CD4-positive, alpha-beta memory T cell (primary cell): Measurements from ENCODE around the gene SLAMF8. TPM values are rescaled to one million over a fixed set of nuclear protein-coding genes. Genes with fewer than 3 reads are reported as not detected.

Experiments used
- CTCF ChIA-PET: fragments of 350-600 bp; sonication (Branson Sonifier 250); formaldehyde crosslinking; loops from one replicate; lab custom pipeline; 2021; ENCODE audit warnings: inconsistent platforms; ENCODE audit not compliant: partially characterized antibody; lab: Charles Lee
- POLR2A ChIA-PET: fragments of 350-600 bp; sonication (Branson Sonifier 250); formaldehyde crosslinking; loops from one replicate; lab custom pipeline; 2021; ENCODE audit not compliant: partially characterized antibody; lab: Charles Lee
- DNase-seq, 5 donors: peaks; one replicate each; pipeline versions ENCODE4 v3.0.0 to v3.0.0-alpha.2; 2020 to 2022; ENCODE audit warnings: mixed read lengths in 1 of 5
- H3K27ac ChIP-seq: one replicate; pipeline ENCODE4 v1.7.0; 2013; ENCODE audit warnings: low read depth, low read length
- H3K27me3 ChIP-seq: 2 replicates; pipeline ENCODE4 v1.7.0; 2013; ENCODE audit warnings: mild to moderate bottlenecking, low read length, moderate library complexity; ENCODE audit not compliant: insufficient read depth
- H3K36me3 ChIP-seq: 2 replicates; pipeline ENCODE4 v1.7.0; 2013; ENCODE audit warnings: mild to moderate bottlenecking, low read length, moderate library complexity; ENCODE audit not compliant: insufficient read depth
- H3K4me1 ChIP-seq: 2 replicates; pipeline ENCODE4 v1.7.0; 2013; ENCODE audit warnings: mild to moderate bottlenecking, low read length, moderate library complexity; ENCODE audit not compliant: insufficient read depth
- H3K4me3 ChIP-seq, 2 donors: one replicate each; pipeline ENCODE4 v1.7.0; 2013; ENCODE audit warnings: low read length in 2 of 2, mild to moderate bottlenecking in 1 of 2
- H3K9me3 ChIP-seq, 2 donors: one replicate each; pipeline ENCODE4 v1.7.0; 2013; ENCODE audit warnings: low read length in 2 of 2, control low read depth in 1 of 2; ENCODE audit not compliant: control insufficient read depth in 1 of 2
- H3K27ac Mint-ChIP-seq, 7 donors: one replicate each; pipeline ENCODE4 v1.8.0; 2020 to 2021; ENCODE audit warnings: mixed read lengths in 7 of 7, mild to moderate bottlenecking in 6 of 7, inconsistent platforms in 3 of 7, moderate library complexity in 3 of 7
- H3K27me3 Mint-ChIP-seq, 2 donors: one replicate each; pipeline ENCODE4 v1.8.0; 2020 to 2021; ENCODE audit warnings: mixed read lengths in 2 of 2
- H3K36me3 Mint-ChIP-seq, 2 donors: one replicate each; pipeline ENCODE4 v1.8.0; 2020 to 2021; ENCODE audit warnings: mixed read lengths in 2 of 2, inconsistent platforms in 1 of 2, mild to moderate bottlenecking in 1 of 2
- H3K4me1 Mint-ChIP-seq, 4 donors: one replicate each; pipeline ENCODE4 v1.8.0; 2020 to 2021; ENCODE audit warnings: mixed read lengths in 4 of 4, mild to moderate bottlenecking in 1 of 4
- H3K4me3 Mint-ChIP-seq, 8 donors: one replicate each; pipeline ENCODE4 v1.8.0; 2020 to 2021; ENCODE audit warnings: mixed read lengths in 8 of 8, mild to moderate bottlenecking in 7 of 8, moderate library complexity in 6 of 8, inconsistent platforms in 3 of 8
- H3K9me3 Mint-ChIP-seq, 8 donors: one replicate each; pipeline ENCODE4 v1.8.0; 2020 to 2021; ENCODE audit warnings: mixed read lengths in 8 of 8, mild to moderate bottlenecking in 5 of 8, inconsistent platforms in 3 of 8, moderate library complexity in 1 of 8
- intact Hi-C: fragments of 100-400 bp; cut with micrococcal nuclease; formaldehyde crosslinking; loops from one replicate; pipeline ENCODE4 v1.15.1; 2023
- polyA plus RNA-seq, 2 donors: library from polyadenylated mRNA; unstranded; fragments of 300-500 nt; fragmentation: Illumina TruSeq; gene quantifications; one replicate each; pipeline ENCODE4 v1.2.3, GENCODE V29; 2021
- total RNA-seq, 2 experiments: library from RNA; stranded (reverse); gene quantifications; one replicate each; pipeline ENCODE4 v1.2.3, GENCODE V29; 2021

Gene SLAMF8
- total and polyA plus RNA-seq, 4 experiments from 2014 or later: 2.0 TPM; not detected in 2

DNA sequence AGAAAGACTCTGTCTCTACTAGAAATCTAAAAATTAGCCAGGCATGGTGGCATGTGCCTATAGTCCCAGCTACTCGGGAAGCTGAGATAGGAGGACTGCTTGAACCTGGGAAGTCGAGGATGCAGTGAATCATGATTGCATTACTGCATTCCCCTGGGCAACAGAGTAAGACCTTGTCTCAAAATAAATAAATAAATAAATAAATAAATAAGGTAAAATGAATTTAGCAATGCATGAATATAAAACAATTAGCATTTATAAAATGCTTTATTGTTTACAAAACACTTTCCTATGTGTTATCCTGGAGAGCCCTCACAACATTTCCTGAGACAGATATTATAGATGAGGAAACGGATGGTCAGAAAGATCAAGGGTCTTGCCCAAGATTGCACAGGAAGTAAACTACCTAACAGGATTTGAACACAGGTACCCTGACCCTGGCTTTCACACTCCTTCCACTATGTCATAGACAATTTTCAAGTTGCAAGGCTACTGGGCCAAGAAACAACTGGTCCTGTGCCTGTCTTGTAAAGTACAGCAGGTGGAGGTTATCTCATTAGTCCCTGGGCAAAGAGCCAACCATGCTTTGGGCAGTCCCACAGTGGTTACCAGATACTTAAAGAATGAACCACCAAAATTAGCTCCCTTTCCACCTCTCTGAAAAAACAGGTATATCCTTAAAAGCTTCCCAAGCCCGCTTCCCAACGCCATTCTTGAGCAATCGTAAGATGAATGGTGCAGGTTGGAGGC lies 51.2 kb downstream of the SLAMF8 start:
- no peaks in the 10 kb centered on the region for H3K36me3 Mint-ChIP-seq
- no peaks in the 10 kb centered on the region for H3K4me1 Mint-ChIP-seq
- no peak overlapping the region for H3K27ac Mint-ChIP-seq
- Histone ChIP-seq H3K27me3 (no peaks in the 10 kb centered on the region), H3K36me3 (no peaks in the 10 kb centered on the region), H3K4me1 (peaks cover 16% of the 10 kb centered on the region), H3K4me3 (no peak overlapping the region), H3K9me3 (no peaks in the 10 kb centered on the region), H3K27ac (no peak overlapping the region)
- POLR2A ChIA-PET: no interaction called here
- no peaks in the 10 kb centered on the region for H3K27me3 Mint-ChIP-seq
- H3K9me3 Mint-ChIP-seq: no peaks in the 10 kb centered on the region
- CTCF ChIA-PET: interaction anchor here (1.5 to 4.7 kb wide), 2 partner anchors 15 to 79 kb away, joined by 3 to 20 read pairs; no protein-coding TSS in a partner anchor
- DNase-seq: no peak
- no peak overlapping the region for H3K4me3 Mint-ChIP-seq
- intact Hi-C loops: no loop called here

- DNase-seq: no peak
- no peaks in the 10 kb centered on the region for H3K9me3 ChIP-seq
- no peak overlapping the region for H3K27ac ChIP-seq
- no peak overlapping the region for H3K27ac Mint-ChIP-seq
- CTCF ChIA-PET: interaction anchor here (0.6 to 4.7 kb wide), 5 partner anchors 14 to 128 kb away, joined by 3 to 20 read pairs (median 3); no protein-coding TSS in a partner anchor
- POLR2A ChIA-PET: no interaction called here
- intact Hi-C loops: no loop called here
- H3K4me3 ChIP-seq: no peak overlapping the region
- no peaks in the 10 kb centered on the region for H3K36me3 ChIP-seq
- peaks cover 16% of the 10 kb centered on the region for H3K4me1 ChIP-seq
- no peaks in the 10 kb centered on the region for H3K9me3 Mint-ChIP-seq
- no peaks in the 10 kb centered on the region for H3K27me3 Mint-ChIP-seq
- no peak overlapping the region for H3K4me3 Mint-ChIP-seq
- H3K27me3 ChIP-seq: no peaks in the 10 kb centered on the region
- no peaks in the 10 kb centered on the region for H3K4me1 Mint-ChIP-seq
- H3K36me3 Mint-ChIP-seq: no peaks in the 10 kb centered on the region
Observed at GRCh38 chr1:159879136-159879535, 52.5 kb downstream of the SLAMF8 start.

- no peaks in the 10 kb centered on the region for H3K36me3 ChIP-seq
- peaks cover 16% of the 10 kb centered on the region for H3K4me1 ChIP-seq
- ChIA-PET POLR2A (no interaction called here), CTCF (interaction anchor here (0.6 to 4.7 kb wide), 3 partner anchors 81 to 128 kb away, joined by 3 to 20 read pairs (median 6); no protein-coding TSS in a partner anchor)
- no peaks in the 10 kb centered on the region for H3K9me3 ChIP-seq
- H3K27ac Mint-ChIP-seq: no peak overlapping the region
- H3K4me1 Mint-ChIP-seq: no peaks in the 10 kb centered on the region
- intact Hi-C loops: no loop called here
- no peaks in the 10 kb centered on the region for H3K9me3 Mint-ChIP-seq
- no peaks in the 10 kb centered on the region for H3K36me3 Mint-ChIP-seq
- DNase-seq: no peak
- no peak overlapping the region for H3K4me3 ChIP-seq
- H3K27me3 Mint-ChIP-seq: no peaks in the 10 kb centered on the region
- H3K27ac ChIP-seq: no peak overlapping the region
- no peak overlapping the region for H3K4me3 Mint-ChIP-seq
- no peaks in the 10 kb centered on the region for H3K27me3 ChIP-seq
Observed at GRCh38 chr1:159879977-159880376, 53.3 kb downstream of the SLAMF8 start.

DNA sequence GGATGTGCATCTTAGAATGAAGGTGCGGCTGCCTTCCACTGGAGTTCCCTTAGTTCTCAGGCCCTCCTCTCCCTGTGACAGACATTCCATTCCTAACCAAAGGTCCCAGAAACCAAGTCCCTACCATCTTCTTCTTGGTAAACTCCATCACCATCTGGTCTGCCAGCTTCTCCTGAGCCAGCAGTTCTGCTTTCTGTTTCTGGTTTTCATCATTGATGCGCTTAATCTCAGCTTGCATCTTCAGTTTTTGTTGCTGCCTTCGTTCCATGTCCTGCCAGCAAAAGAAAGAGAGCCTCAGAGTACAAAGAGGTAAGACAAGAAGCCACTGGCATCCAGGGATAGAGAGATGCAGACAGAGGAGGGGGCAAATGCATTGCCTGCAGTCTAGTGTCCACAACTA lies 53.8 kb downstream of the SLAMF8 start:
- Histone ChIP-seq H3K4me3 (no peak overlapping the region), H3K9me3 (no peaks in the 10 kb centered on the region), H3K27ac (no peak overlapping the region), H3K4me1 (peaks cover 16% of the 10 kb centered on the region), H3K36me3 (no peaks in the 10 kb centered on the region), H3K27me3 (no peaks in the 10 kb centered on the region)
- ChIA-PET POLR2A (no interaction called here), CTCF (interaction anchor here (2.7 to 4.7 kb wide), 2 partner anchors 82 to 127 kb away, joined by 6 to 20 read pairs; no protein-coding TSS in a partner anchor)
- Mint-ChIP-seq H3K36me3 (no peaks in the 10 kb centered on the region), H3K27ac (no peak overlapping the region), H3K9me3 (no peaks in the 10 kb centered on the region), H3K4me3 (no peak overlapping the region), H3K4me1 (no peaks in the 10 kb centered on the region), H3K27me3 (no peaks in the 10 kb centered on the region)
- intact Hi-C loops: no loop called here
- no peak for DNase-seq

DNA sequence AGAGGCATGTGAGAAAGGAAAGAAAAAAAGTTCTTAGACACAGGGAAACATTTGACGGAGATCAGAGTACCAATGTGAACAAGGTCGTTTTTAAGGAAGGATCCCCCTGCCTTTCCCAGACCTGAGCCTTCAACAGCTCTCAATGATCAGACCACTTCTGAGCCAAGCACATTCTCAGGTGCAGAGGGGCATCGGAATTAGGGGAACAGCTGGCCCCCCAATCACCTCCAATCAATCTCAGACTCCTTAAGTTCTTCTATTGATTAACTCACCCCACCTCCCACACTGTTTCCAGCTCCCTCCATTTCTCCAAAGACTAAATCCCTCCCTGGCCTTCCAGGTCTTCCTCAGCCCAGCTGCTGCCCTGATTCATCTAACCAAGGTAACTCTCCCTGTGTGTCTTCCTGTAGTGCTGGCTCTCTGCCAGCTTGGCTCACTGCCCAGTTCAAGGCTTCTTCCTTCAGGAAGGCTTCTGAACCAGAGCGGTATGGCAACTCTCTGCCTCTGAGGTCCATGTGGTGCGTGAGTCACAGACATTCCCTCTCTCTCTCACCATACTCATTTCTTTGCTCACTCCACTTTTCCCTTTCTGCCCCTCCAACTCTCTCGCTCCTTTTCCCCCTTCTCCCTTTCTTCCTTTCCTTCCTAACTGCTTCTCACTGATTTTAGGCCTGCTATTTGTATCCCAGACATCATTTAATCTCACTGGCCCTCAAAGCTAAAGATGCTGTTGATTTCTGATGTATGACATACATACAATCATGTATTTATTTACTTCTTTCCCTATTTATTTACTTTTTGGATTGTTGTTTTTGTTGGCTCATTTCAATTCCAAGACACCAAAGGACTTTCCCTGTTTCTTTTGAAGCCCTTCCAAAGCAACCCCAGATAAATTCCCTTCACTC lies 55.2 kb downstream of the SLAMF8 start:
- Mint-ChIP-seq H3K4me1 (no peaks in the 10 kb centered on the region), H3K9me3 (no peaks in the 10 kb centered on the region), H3K36me3 (no peaks in the 10 kb centered on the region), H3K27me3 (no peaks in the 10 kb centered on the region), H3K27ac (no peak overlapping the region), H3K4me3 (no peak overlapping the region)
- ChIA-PET CTCF (interaction anchor here (1.1 to 4.7 kb wide), 3 partner anchors 9 to 126 kb away, joined by 3 to 20 read pairs (median 6); no protein-coding TSS in a partner anchor), POLR2A (no interaction called here)
- H3K36me3 ChIP-seq: no peaks in the 10 kb centered on the region
- peaks cover 16% of the 10 kb centered on the region for H3K4me1 ChIP-seq
- intact Hi-C loops: no loop called here
- no peaks in the 10 kb centered on the region for H3K27me3 ChIP-seq
- H3K9me3 ChIP-seq: no peaks in the 10 kb centered on the region
- DNase-seq: peak; percentile 35 to 60 (median 38)
- H3K27ac ChIP-seq: no peak overlapping the region
- no peak overlapping the region for H3K4me3 ChIP-seq

GRCh38 chr1:159882527-159882862 lies 55.8 kb downstream of the SLAMF8 start:
- no peaks in the 10 kb centered on the region for H3K36me3 ChIP-seq
- DNase-seq: no peak
- H3K9me3 ChIP-seq: no peaks in the 10 kb centered on the region
- Mint-ChIP-seq H3K4me3 (no peak overlapping the region), H3K27ac (no peak overlapping the region), H3K27me3 (no peaks in the 10 kb centered on the region), H3K9me3 (no peaks in the 10 kb centered on the region), H3K4me1 (no peaks in the 10 kb centered on the region), H3K36me3 (no peaks in the 10 kb centered on the region)
- H3K4me3 ChIP-seq: no peak overlapping the region
- intact Hi-C loops: no loop called here
- no peaks in the 10 kb centered on the region for H3K27me3 ChIP-seq
- ChIA-PET CTCF (interaction anchor here (1.1 kb wide), 2 partner anchors 8 to 126 kb away, joined by 3 to 6 read pairs; no protein-coding TSS in a partner anchor), POLR2A (no interaction called here)
- H3K27ac ChIP-seq: no peak overlapping the region
- peaks cover 16% of the 10 kb centered on the region for H3K4me1 ChIP-seq

DNA sequence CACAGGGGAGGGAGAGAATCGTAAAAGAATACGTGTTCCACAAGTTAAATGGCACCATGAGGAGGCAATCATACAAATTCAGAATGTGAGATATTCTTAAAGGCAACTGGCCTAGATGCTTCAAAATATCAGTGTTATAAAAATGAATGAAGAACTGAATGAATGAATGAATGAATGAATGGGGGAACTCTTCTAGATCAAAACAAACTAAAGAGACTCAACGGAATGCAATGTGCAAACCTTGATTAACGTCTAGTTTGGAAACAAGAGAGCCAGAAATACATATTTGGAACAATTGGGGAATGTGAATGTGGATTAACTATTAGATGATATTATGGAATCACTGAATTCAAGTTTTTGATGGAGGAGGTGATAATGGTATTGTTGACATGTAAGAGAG lies 56.5 kb downstream of the SLAMF8 start:
- H3K27me3 ChIP-seq: no peaks in the 10 kb centered on the region
- POLR2A ChIA-PET: no interaction called here
- H3K27ac ChIP-seq: no peak overlapping the region
- Mint-ChIP-seq H3K27me3 (no peaks in the 10 kb centered on the region), H3K9me3 (no peaks in the 10 kb centered on the region), H3K4me1 (no peaks in the 10 kb centered on the region), H3K36me3 (no peaks in the 10 kb centered on the region), H3K27ac (no peak overlapping the region), H3K4me3 (no peak overlapping the region)
- no peak overlapping the region for H3K4me3 ChIP-seq
- CTCF ChIA-PET: no interaction called here
- no peak for DNase-seq
- H3K4me1 ChIP-seq: peaks cover 16% of the 10 kb centered on the region
- H3K9me3 ChIP-seq: no peaks in the 10 kb centered on the region
- no peaks in the 10 kb centered on the region for H3K36me3 ChIP-seq
- intact Hi-C loops: no loop called here
